ENCODE data around the gene LARP1.
"Not testable (repeated sequence)": the region's sequence is repeated elsewhere in the genome, so short reads cannot be mapped to it uniquely, and the experiment has no call there.

GRCh38 chr5:154730761-154731160 lies 24.4 kb upstream of the LARP1 start:
- TF ChIP-seq ZC3H10 (CRISPR knock-in tag; IDR thresholded peaks at IDR 0.05); PATZ1 (CRISPR knock-in tag; IDR thresholded peaks at IDR 0.05; ENCODE audit: borderline replicate concordance); POU6F1 (CRISPR knock-in tag; IDR thresholded peaks at IDR 0.05; ENCODE audit: borderline replicate concordance, low read depth); ZFP3 (CRISPR knock-in tag; IDR thresholded peaks at IDR 0.05); ZFP30 (CRISPR knock-in tag; IDR thresholded peaks at IDR 0.05); ZNF70 (CRISPR knock-in tag; IDR thresholded peaks at IDR 0.05); BACH2 (CRISPR knock-in tag; IDR thresholded peaks at IDR 0.05; ENCODE audit: borderline replicate concordance); OSR1 (CRISPR knock-in tag; IDR thresholded peaks at IDR 0.05); ARNTL (CRISPR knock-in tag; IDR thresholded peaks at IDR 0.05; ENCODE audit: borderline replicate concordance, low read depth); CSRNP3 (CRISPR knock-in tag; IDR thresholded peaks at IDR 0.05); ISL1 (CRISPR knock-in tag; IDR thresholded peaks at IDR 0.05); TSHZ2 (CRISPR knock-in tag; IDR thresholded peaks at IDR 0.05); CREB5 (CRISPR knock-in tag; IDR thresholded peaks at IDR 0.05; ENCODE audit: low read depth); CSDC2 (CRISPR knock-in tag; IDR thresholded peaks at IDR 0.05): not testable (repeated sequence)
